ENCODE measurements around the gene TP53.

- TF ChIP-seq POLR2A (IDR thresholded peaks at IDR 0.05; ENCODE audit: low read length) (no peak), GATA1 (IDR thresholded peaks at IDR 0.05; ENCODE audit: low read depth, low read length) (no peak)
These were observed 54.8 kb downstream of the TP53 start for GRCh38 chr17:7632492-7632894.
